K562 (cell line): ENCODE results near the gene FXYD3. TPM values are rescaled to one million over a fixed set of nuclear protein-coding genes. Genes with fewer than 3 reads are reported as not detected.

Source experiments
- BRCA1 ChIP-seq, 2 experiments: fragments of 450-650 bp in 1 of 2; sonication (generic) in 1 of 2; formaldehyde crosslinking in 1 of 2; IDR thresholded peaks; 2 replicates each; pipeline versions ENCODE4 v1.5.0 to v1.6.1; 2017 to 2020; ENCODE audit warnings: mild to moderate bottlenecking in 1 of 2, missing genetic modification reagents in 1 of 2
- CBFA2T2 ChIP-seq: fragments of 450-650 bp; conservative IDR thresholded peaks from 2 replicates; pipeline ENCODE4 v1.6.1; 2017; ENCODE audit warnings: mild to moderate bottlenecking
- CBX3 ChIP-seq, 2 experiments: IDR thresholded peaks; 1 replicate in 1 of 2; 2 replicates in 1 of 2; pipeline ENCODE4 v1.6.1; 2012; ENCODE audit warnings: inconsistent platforms in 2 of 2, low read length in 2 of 2, borderline replicate concordance in 1 of 2, control low read depth in 1 of 2
- CHD4 ChIP-seq: fragments of 200-600 bp; sonication (generic); IDR thresholded peaks from 3 replicates; pipeline ENCODE4 v1.6.1; 2012; ENCODE audit warnings: low read depth, mild to moderate bottlenecking, mixed read lengths, low read length, inconsistent platforms; ENCODE audit not compliant: insufficient read depth, insufficient replicate concordance, poor library complexity, severe bottlenecking
- DMBX1 ChIP-seq: fragments of 250-450 bp; sonication (Bioruptor Pico); IDR thresholded peaks from 2 replicates; pipeline ENCODE4 v1.8.0; 2022; ENCODE audit warnings: inconsistent platforms, mild to moderate bottlenecking, moderate library complexity, borderline replicate concordance
- ELF4 ChIP-seq: fragments of 450-650 bp; formaldehyde crosslinking; IDR thresholded peaks from 2 replicates; pipeline ENCODE4 v1.4.0; 2022; ENCODE audit warnings: missing genetic modification characterization
- ETS1 ChIP-seq: conservative IDR thresholded peaks from 2 replicates; pipeline ENCODE4 v1.6.1; 2011; ENCODE audit warnings: low read depth, mild to moderate bottlenecking, low read length; ENCODE audit not compliant: control insufficient read depth
- FOS ChIP-seq: IDR thresholded peaks from 3 replicates; pipeline ENCODE4 v1.6.1; 2011; ENCODE audit not compliant: insufficient read length; ENCODE audit errors: extremely low read depth
- NUFIP1 ChIP-seq: fragments of 450-650 bp; IDR thresholded peaks from 2 replicates; pipeline ENCODE4 v1.6.1; 2018; ENCODE audit not compliant: partially characterized antibody
- PYGO2 ChIP-seq: fragments of 450-650 bp; IDR thresholded peaks from 2 replicates; pipeline ENCODE4 v1.6.1; 2016; ENCODE audit warnings: mild to moderate bottlenecking, missing genetic modification characterization, moderate library complexity, missing compliant biosample characterization
- RB1 ChIP-seq: fragments of 450-650 bp; IDR thresholded peaks from 2 replicates; pipeline ENCODE4 v1.6.1; 2017; ENCODE audit warnings: low read depth, mild to moderate bottlenecking
- ZC3H11A ChIP-seq: IDR thresholded peaks from 2 replicates; pipeline ENCODE4 v1.6.1; 2012; ENCODE audit warnings: low read depth, low read length, improper control_type of control experiment
- ZNF282 ChIP-seq: sonication (generic); formaldehyde crosslinking; IDR thresholded peaks from 2 replicates; pipeline ENCODE4 v1.8.1; 2023; ENCODE audit warnings: missing genetic modification reagents
- ZNF316 ChIP-seq: fragments of 450-650 bp; IDR thresholded peaks from 2 replicates; pipeline ENCODE4 v1.6.1; 2016
- ZNF436 ChIP-seq: fragments of 250-450, 450-650 bp; sonication (Bioruptor Pico); formaldehyde crosslinking; IDR thresholded peaks from 2 replicates; pipeline ENCODE4 v1.7.0; 2020; ENCODE audit warnings: mild to moderate bottlenecking
- polyA plus RNA-seq, 8 experiments: library from polyadenylated mRNA; depleted of rRNA in 4 of 8; stranded (reverse) in 5 of 8; unstranded in 3 of 8; fragments of >200 nt; fragmentation: Nextera tagmentation in 2 of 8; fragmentation: Illumina TruSeq in 1 of 8; extraction: Ambion mirVana in 2 of 8; extraction: Trizol in 1 of 8; gene quantifications; 2 replicates each; pipeline versions ENCODE4 v1.2.1 to v1.2.3, GENCODE V29; 2011 to 2014; ENCODE audit warnings: inconsistent platforms in 1 of 8, missing spikeins in 1 of 8
- total RNA-seq, 7 experiments: library from RNA; depleted of rRNA in 6 of 7; stranded (reverse); fragments of >200 nt in 6 of 7; fragmentation: Illumina TruSeq in 2 of 7; extraction: Trizol in 2 of 7; gene quantifications; 2 replicates each; pipeline versions ENCODE4 v1.2.1 to v1.2.3, GENCODE V29; 2011 to 2021; ENCODE audit warnings: low replicate concordance in 1 of 7
- TF ChIP-seq, protein P1 (sequence below): fragments of 250-450 bp; sonication (Bioruptor Pico); IDR thresholded peaks from 2 replicates; pipeline ENCODE4 v1.8.0; 2022; ENCODE audit warnings: inconsistent platforms, mild to moderate bottlenecking, moderate library complexity, borderline replicate concordance
- TF ChIP-seq, protein P2 (sequence below): fragments of 450-650 bp; IDR thresholded peaks from 2 replicates; pipeline ENCODE4 v1.6.1; 2016; ENCODE audit warnings: low read depth

Gene FXYD3
- total and polyA plus RNA-seq, 9 of the 15 experiments (the other 6 are each of a cell fraction or from before 2014, with no cell fraction given): 0.24 TPM; not detected in 8

DNA sequence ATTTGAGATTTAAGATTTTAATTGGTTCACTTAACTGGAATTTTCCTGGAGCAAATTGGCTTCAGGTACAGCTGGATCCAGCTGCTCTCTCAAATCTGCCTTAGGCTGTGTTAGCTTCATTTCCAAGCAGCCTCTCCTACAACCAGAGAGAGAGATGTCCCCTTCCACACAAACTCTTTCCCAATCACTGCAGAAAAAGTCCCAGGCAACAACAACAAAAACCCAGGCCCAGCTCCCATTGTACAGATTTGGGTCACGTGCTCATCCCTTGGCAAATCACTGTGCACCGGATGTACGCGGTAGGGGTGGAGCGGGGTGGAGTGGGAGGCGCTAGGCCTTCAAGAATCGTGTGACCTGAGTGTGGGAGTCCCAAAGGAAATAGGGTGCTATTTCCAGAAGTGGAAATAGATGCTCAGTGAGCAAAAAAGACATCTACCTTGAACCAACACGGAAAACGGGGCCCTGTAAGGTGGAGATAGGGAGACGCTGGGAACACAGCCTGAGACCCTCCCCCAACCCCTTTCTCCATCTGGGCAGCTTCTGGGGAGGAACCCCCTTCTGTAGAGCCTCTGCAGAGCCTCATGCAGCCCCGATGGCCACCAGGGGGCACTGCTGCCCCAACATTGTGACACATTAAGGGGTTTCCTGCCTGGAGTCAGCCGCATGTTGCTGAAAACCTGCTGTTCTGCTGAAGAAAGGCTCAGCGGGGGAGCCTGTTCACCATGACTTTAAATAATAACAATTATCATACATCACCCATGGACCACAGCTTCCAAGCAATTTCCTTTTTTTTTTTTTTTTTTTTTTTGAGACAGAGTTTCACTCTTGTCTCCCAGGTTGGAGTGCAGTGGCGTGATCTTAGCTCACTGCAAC lies 48.7 kb upstream of the FXYD3 start (continued):
- TF ChIP-seq ZNF436 (CRISPR knock-in tag) (no peak), NUFIP1 (no peak), CBFA2T2 (peak; percentile 82), ZC3H11A (peak; percentile 51; the same call in 1 of the 2 replicates), PYGO2 (no peak), DMBX1 (CRISPR knock-in tag) (no peak), ZNF282 (CRISPR knock-in tag) (no peak), CHD4 (no peak), ZNF316 (no peak), CBX3 (IDR thresholded peaks at IDR 0.05; ENCODE audit: borderline replicate concordance in 1 of 2, low read length in 2 of 2) (peak in 1 of 2 experiments; percentile 24; a peak in 1 of 3 replicates), ELF4 (CRISPR knock-in tag) (no peak), FOS (no peak), BRCA1 (IDR thresholded peaks at IDR 0.05) (no peak), BRCA1 (CRISPR knock-in tag; IDR thresholded peaks at IDR 0.05) (no peak), RB1 (peak; percentile 63), ETS1 (no peak)
- TF ChIP-seq, protein P1, sequence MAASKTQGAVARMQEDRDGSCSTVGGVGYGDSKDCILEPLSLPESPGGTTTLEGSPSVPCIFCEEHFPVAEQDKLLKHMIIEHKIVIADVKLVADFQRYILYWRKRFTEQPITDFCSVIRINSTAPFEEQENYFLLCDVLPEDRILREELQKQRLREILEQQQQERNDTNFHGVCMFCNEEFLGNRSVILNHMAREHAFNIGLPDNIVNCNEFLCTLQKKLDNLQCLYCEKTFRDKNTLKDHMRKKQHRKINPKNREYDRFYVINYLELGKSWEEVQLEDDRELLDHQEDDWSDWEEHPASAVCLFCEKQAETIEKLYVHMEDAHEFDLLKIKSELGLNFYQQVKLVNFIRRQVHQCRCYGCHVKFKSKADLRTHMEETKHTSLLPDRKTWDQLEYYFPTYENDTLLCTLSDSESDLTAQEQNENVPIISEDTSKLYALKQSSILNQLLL (CRISPR knock-in tag): no peak
- TF ChIP-seq, protein P2, sequence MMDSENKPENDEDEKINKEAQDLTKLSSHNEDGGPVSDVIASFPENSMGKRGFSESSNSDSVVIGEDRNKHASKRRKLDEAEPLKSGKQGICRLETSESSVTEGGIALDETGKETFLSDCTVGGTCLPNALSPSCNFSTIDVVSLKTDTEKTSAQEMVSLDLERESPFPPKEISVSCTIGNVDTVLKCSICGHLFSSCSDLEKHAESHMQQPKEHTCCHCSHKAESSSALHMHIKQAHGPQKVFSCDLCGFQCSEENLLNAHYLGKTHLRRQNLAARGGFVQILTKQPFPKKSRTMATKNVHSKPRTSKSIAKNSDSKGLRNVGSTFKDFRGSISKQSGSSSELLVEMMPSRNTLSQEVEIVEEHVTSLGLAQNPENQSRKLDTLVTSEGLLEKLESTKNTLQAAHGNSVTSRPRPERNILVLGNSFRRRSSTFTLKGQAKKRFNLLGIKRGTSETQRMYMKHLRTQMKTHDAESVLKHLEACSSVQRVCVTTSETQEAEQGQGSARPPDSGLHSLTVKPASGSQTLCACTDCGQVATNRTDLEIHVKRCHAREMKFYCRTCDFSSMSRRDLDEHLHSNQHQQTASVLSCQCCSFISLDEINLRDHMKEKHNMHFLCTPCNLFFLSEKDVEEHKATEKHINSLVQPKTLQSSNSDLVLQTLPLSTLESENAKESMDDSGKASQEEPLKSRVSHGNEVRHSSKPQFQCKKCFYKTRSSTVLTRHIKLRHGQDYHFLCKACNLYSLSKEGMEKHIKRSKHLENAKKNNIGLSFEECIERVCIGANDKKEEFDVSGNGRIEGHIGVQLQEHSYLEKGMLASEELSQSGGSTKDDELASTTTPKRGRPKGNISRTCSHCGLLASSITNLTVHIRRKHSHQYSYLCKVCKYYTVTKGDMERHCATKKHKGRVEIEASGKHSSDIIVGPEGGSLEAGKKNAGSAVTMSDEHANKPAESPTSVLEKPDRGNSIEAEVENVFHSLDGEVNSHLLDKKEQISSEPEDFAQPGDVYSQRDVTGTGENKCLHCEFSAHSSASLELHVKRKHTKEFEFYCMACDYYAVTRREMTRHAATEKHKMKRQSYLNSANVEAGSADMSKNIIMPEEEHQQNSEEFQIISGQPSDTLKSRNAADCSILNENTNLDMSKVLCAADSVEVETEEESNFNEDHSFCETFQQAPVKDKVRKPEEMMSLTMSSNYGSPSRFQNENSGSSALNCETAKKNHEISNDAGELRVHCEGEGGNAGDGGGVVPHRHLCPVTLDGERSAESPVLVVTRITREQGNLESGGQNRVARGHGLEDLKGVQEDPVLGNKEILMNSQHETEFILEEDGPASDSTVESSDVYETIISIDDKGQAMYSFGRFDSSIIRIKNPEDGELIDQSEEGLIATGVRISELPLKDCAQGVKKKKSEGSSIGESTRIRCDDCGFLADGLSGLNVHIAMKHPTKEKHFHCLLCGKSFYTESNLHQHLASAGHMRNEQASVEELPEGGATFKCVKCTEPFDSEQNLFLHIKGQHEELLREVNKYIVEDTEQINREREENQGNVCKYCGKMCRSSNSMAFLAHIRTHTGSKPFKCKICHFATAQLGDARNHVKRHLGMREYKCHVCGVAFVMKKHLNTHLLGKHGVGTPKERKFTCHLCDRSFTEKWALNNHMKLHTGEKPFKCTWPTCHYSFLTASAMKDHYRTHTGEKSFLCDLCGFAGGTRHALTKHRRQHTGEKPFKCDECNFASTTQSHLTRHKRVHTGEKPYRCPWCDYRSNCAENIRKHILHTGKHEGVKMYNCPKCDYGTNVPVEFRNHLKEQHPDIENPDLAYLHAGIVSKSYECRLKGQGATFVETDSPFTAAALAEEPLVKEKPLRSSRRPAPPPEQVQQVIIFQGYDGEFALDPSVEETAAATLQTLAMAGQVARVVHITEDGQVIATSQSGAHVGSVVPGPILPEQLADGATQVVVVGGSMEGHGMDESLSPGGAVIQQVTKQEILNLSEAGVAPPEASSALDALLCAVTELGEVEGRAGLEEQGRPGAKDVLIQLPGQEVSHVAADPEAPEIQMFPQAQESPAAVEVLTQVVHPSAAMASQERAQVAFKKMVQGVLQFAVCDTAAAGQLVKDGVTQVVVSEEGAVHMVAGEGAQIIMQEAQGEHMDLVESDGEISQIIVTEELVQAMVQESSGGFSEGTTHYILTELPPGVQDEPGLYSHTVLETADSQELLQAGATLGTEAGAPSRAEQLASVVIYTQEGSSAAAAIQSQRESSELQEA: no peak
